GM23338 (cell line): ENCODE results near the gene ZCCHC9. TPM values are rescaled to one million over a fixed set of nuclear protein-coding genes. Genes with fewer than 3 reads are reported as not detected.
A peak's percentile ranks its signal among the peaks of the same experiment; 100 is the strongest.

ENCODE experiments used
- ATAC-seq: fragments of 200-7000 bp; cut with Tn5 transposase; 3 replicates; pipeline ENCODE4 v1.9.1; 2020
- DNase-seq: peaks from one replicate; pipeline ENCODE4 v3.0.0-alpha.2; 2015; ENCODE audit warnings: low spot score
- H2AFZ ChIP-seq: fragments of 200-600 bp; sonication (generic); 2 replicates; pipeline ENCODE4 v1.8.0; 2016; ENCODE audit warnings: antibody characterized with exemption, mild to moderate bottlenecking, moderate library complexity
- H3F3A ChIP-seq: fragments of 200-600 bp; sonication (generic); replicated peaks from 2 replicates; pipeline ENCODE4 v1.8.0; 2017; ENCODE audit warnings: antibody characterized with exemption, mixed run types, low read depth
- H3K27ac ChIP-seq: fragments of 200-600 bp; sonication (generic); 2 replicates; pipeline ENCODE4 v1.6.1; 2016; ENCODE audit warnings: low read depth
- H3K27me3 ChIP-seq: fragments of 200-600 bp; sonication (generic); 2 replicates; pipeline ENCODE4 v1.8.0; 2016; ENCODE audit warnings: mild to moderate bottlenecking, mixed run types, moderate library complexity; ENCODE audit not compliant: insufficient read depth
- H3K36me3 ChIP-seq: fragments of 200-600 bp; sonication (generic); 2 replicates; pipeline ENCODE4 v1.8.0; 2016; ENCODE audit warnings: mild to moderate bottlenecking; ENCODE audit not compliant: insufficient read depth
- H3K4me1 ChIP-seq: fragments of 200-600 bp; sonication (generic); 2 replicates; pipeline ENCODE4 v1.8.0; 2016; ENCODE audit warnings: mild to moderate bottlenecking, moderate library complexity; ENCODE audit not compliant: insufficient read depth
- H3K4me2 ChIP-seq: fragments of 200-600 bp; sonication (generic); 2 replicates; pipeline ENCODE4 v1.7.1; 2017; ENCODE audit warnings: mixed run types
- H3K4me3 ChIP-seq: fragments of 200-600 bp; sonication (generic); 2 replicates; pipeline ENCODE4 v1.6.1; 2016; ENCODE audit warnings: mixed run types
- H3K79me2 ChIP-seq: fragments of 200-600 bp; sonication (generic); replicated peaks from 2 replicates; pipeline ENCODE4 v1.8.0; 2017; ENCODE audit warnings: mild to moderate bottlenecking; ENCODE audit not compliant: insufficient read depth
- H3K9me2 ChIP-seq: fragments of 200-600 bp; sonication (generic); 2 replicates; pipeline ENCODE4 v1.8.0; 2017; ENCODE audit not compliant: insufficient read depth
- H4K20me1 ChIP-seq: fragments of 200-600 bp; sonication (generic); replicated peaks from 2 replicates; pipeline ENCODE4 v1.8.0; 2017; ENCODE audit warnings: mild to moderate bottlenecking; ENCODE audit not compliant: insufficient read depth
- H3K27ac Mint-ChIP-seq: 2 replicates; pipeline ENCODE4 v1.8.0; 2020; ENCODE audit warnings: inconsistent platforms, mild to moderate bottlenecking, moderate library complexity, mixed read lengths
- H3K27me3 Mint-ChIP-seq: 3 replicates; pipeline ENCODE4 v1.8.0; 2022; ENCODE audit warnings: low read depth, mild to moderate bottlenecking, moderate library complexity, mixed read lengths, inconsistent platforms; ENCODE audit not compliant: insufficient read depth, poor library complexity
- H3K36me3 Mint-ChIP-seq: 3 replicates; pipeline ENCODE4 v1.8.0; 2021; ENCODE audit warnings: low read depth, mild to moderate bottlenecking, inconsistent platforms, moderate library complexity, mixed read lengths
- H3K4me1 Mint-ChIP-seq: 3 replicates; pipeline ENCODE4 v1.8.0; 2020; ENCODE audit warnings: mild to moderate bottlenecking, inconsistent platforms, mixed read lengths
- H3K4me3 Mint-ChIP-seq: 3 replicates; pipeline ENCODE4 v1.8.0; 2021; ENCODE audit warnings: moderate library complexity, mild to moderate bottlenecking, inconsistent platforms, mixed read lengths
- H3K9me3 Mint-ChIP-seq: 3 replicates; pipeline ENCODE4 v1.8.0; 2020; ENCODE audit warnings: moderate library complexity, mild to moderate bottlenecking, inconsistent platforms, mixed read lengths
- CREB1 ChIP-seq: fragments of 250-450 bp; sonication (Bioruptor Pico); IDR thresholded peaks from 2 replicates; pipeline ENCODE4 v1.5.0; 2020; ENCODE audit warnings: low read depth, mild to moderate bottlenecking, moderate library complexity
- CTCF ChIP-seq, 2 experiments: fragments of 200-600 bp in 1 of 2; sonication (generic) in 1 of 2; conservative IDR thresholded peaks; 2 replicates each; pipeline versions ENCODE4 v1.5.1 to v1.6.1; 2016 to 2017; ENCODE audit warnings: antibody characterized with exemption in 2 of 2, low read depth in 2 of 2, mild to moderate bottlenecking in 2 of 2, moderate library complexity in 1 of 2
- ETS1 ChIP-seq: IDR thresholded peaks from 2 replicates; pipeline ENCODE4 v1.6.1; 2016; ENCODE audit warnings: antibody characterized with exemption
- EZH2phosphoT487 ChIP-seq: fragments of 200-600 bp; sonication (generic); IDR thresholded peaks from one replicate; pipeline ENCODE4 v1.8.1; 2018; ENCODE audit warnings: antibody characterized with exemption; ENCODE audit not compliant: unreplicated experiment
- NANOG ChIP-seq: IDR thresholded peaks from 2 replicates; pipeline ENCODE4 v1.6.1; 2016; ENCODE audit warnings: antibody characterized with exemption, borderline replicate concordance
- POLR2AphosphoS5 ChIP-seq: IDR thresholded peaks from 2 replicates; pipeline ENCODE4 v1.6.1; 2016; ENCODE audit warnings: antibody characterized with exemption, low read depth
- REST ChIP-seq: IDR thresholded peaks from one replicate; pipeline ENCODE4 v1.6.1; 2018; ENCODE audit warnings: antibody characterized with exemption; ENCODE audit not compliant: unreplicated experiment
- ZNF114 ChIP-seq: fragments of 250-450 bp; sonication (Bioruptor Pico); IDR thresholded peaks from 2 replicates; pipeline ENCODE4 v1.5.0; 2020; ENCODE audit warnings: mild to moderate bottlenecking, moderate library complexity
- ZNF331 ChIP-seq: fragments of 250-450 bp; sonication (Bioruptor Pico); IDR thresholded peaks from 2 replicates; pipeline ENCODE4 v1.5.0; 2020; ENCODE audit warnings: low read depth, mild to moderate bottlenecking, moderate library complexity
- long read RNA-seq: library from polyadenylated mRNA; unstranded; transcript quantifications from one replicate; pipeline ENCODE4 v2.0.0, GENCODE V29; 2020; ENCODE audit not compliant: unreplicated experiment
- polyA plus RNA-seq: library from polyadenylated mRNA; unstranded; fragments of >200 nt; fragmentation: Nextera tagmentation; extraction: Ambion mirVana; gene quantifications from 2 replicates; pipeline ENCODE4 v1.2.1, GENCODE V29; 2016
- total RNA-seq: library from RNA; depleted of rRNA; stranded (reverse); fragments of >200 nt; shearing (Covaris generic); gene quantifications from 2 replicates; pipeline ENCODE4 v1.2.3, GENCODE V29; 2014; rRNA removed

Gene ZCCHC9
- total RNA-seq = 30.4 and 31.1 TPM in 2 replicates
- 45.5 and 48.7 TPM in 2 replicates for polyA plus RNA-seq
- long read RNA-seq, transcript ZCCHC9-203 (6 exons, 1,555 nt) = major isoform, 9 of 18 reads
- long read RNA-seq, partial matches to known transcripts = 3 of 18 reads
- long read RNA-seq, other reads (novel, unspliced or antisense) = 1 of 18 reads

GRCh38 chr5:81301271-81302015 is at the start of gene ZCCHC9:
TSS of gene ZCCHC9 (plus strand) at chr5:81301587. CDS start at chr5:81304758, 3,171 bp downstream.
- H3K9me3 Mint-ChIP-seq = no peaks in the 10 kb centered on the region
- peak; percentile 95 for ATAC-seq
- H3K79me2 ChIP-seq = peaks cover 59% of the 10 kb centered on the region

GRCh38 chr5:81251922-81252321 is 49.5 kb upstream of the ZCCHC9 start:
- peaks cover 5% of the 10 kb centered on the region for H3K4me1 ChIP-seq
- Mint-ChIP-seq H3K4me1 (peaks cover 37% of the 10 kb centered on the region), H3K9me3 (no peaks in the 10 kb centered on the region), H3K36me3 (peaks cover 9% of the 10 kb centered on the region; the same call in 2 of the 3 replicates), H3K27ac (no peak overlapping the region), H3K4me3 (no peak overlapping the region), H3K27me3 (no peaks in the 10 kb centered on the region)
- no peak for ATAC-seq
- H3K4me3 ChIP-seq = no peak overlapping the region
- no peaks in the 10 kb centered on the region for H3K9me2 ChIP-seq
- H4K20me1 ChIP-seq = peaks cover 10% of the 10 kb centered on the region; the same call in 1 of the 2 replicates
- no peak overlapping the region for H3K4me2 ChIP-seq
- no peak overlapping the region for H2AFZ ChIP-seq
- no peaks in the 10 kb centered on the region for H3K27me3 ChIP-seq
- no peak overlapping the region for H3K27ac ChIP-seq
- no peaks in the 10 kb centered on the region for H3F3A ChIP-seq
- DNase-seq = no peak
- no peaks in the 10 kb centered on the region for H3K36me3 ChIP-seq
- no peaks in the 10 kb centered on the region; the same call in 1 of the 2 replicates for H3K79me2 ChIP-seq
- no peak for TF ChIP-seq REST
- TF ChIP-seq ETS1 = no peak
- no peak for TF ChIP-seq CREB1 (CRISPR knock-in tag)
- TF ChIP-seq ZNF331 (CRISPR knock-in tag) = no peak
- no peak for TF ChIP-seq ZNF114 (CRISPR knock-in tag)
- TF ChIP-seq NANOG = no peak
- TF ChIP-seq EZH2phosphoT487 = no peak

More at GRCh38 chr5:81301271-81302015, at the start of gene ZCCHC9:
- peak within 1 kb of the TSS; percentile 89 for H3K4me2 ChIP-seq
- peak within 1 kb of the TSS; percentile 88; the same call in 1 of the 2 replicates for H2AFZ ChIP-seq
- peak within 1 kb of the TSS; percentile 84 for H3K27ac ChIP-seq
- peak; percentile 99 for DNase-seq
- peaks cover 11% of the 10 kb centered on the region for H3K4me1 Mint-ChIP-seq
- H4K20me1 ChIP-seq = no peaks in the 10 kb centered on the region
- no peaks in the 10 kb centered on the region for H3K36me3 ChIP-seq
- no peaks in the 10 kb centered on the region for H3F3A ChIP-seq
- peak within 1 kb of the TSS; percentile 93 for H3K4me3 Mint-ChIP-seq
- no peaks in the 10 kb centered on the region for H3K9me2 ChIP-seq
- peaks cover 9% of the 10 kb centered on the region; the same call in 1 of the 2 replicates for H3K4me1 ChIP-seq
- H3K27me3 ChIP-seq = no peaks in the 10 kb centered on the region
- H3K36me3 Mint-ChIP-seq = no peaks in the 10 kb centered on the region; the same call in 1 of the 3 replicates
- peak in 1 of 2 experiments; percentile 34; a peak in 2 of 4 replicates for TF ChIP-seq CTCF (conservative IDR thresholded peaks at IDR 0.05; ENCODE audit: low read depth in 2 of 2)
- TF ChIP-seq POLR2AphosphoS5 = peak; percentile 98
- peak; percentile 86 for TF ChIP-seq ETS1
- no peak for TF ChIP-seq EZH2phosphoT487
- TF ChIP-seq CREB1 (CRISPR knock-in tag) = peak; percentile 98
- H3K4me3 ChIP-seq = peak within 1 kb of the TSS; percentile 65
- H3K27me3 Mint-ChIP-seq = no peaks in the 10 kb centered on the region
- H3K27ac Mint-ChIP-seq = peak within 1 kb of the TSS; percentile 98
